HG02642 (cell line): ENCODE measurements around the gene PRKACB.
A peak's percentile ranks its signal among the peaks of the same experiment; 100 is the strongest.

Source experiments
- ATAC-seq: cut with Tn5 transposase; IDR thresholded peaks from one replicate; pipeline ENCODE4 v1.9.1; 2021; ENCODE audit warnings: mild to moderate bottlenecking; ENCODE audit not compliant: unreplicated experiment, poor library complexity

The PRKACB gene

DNA sequence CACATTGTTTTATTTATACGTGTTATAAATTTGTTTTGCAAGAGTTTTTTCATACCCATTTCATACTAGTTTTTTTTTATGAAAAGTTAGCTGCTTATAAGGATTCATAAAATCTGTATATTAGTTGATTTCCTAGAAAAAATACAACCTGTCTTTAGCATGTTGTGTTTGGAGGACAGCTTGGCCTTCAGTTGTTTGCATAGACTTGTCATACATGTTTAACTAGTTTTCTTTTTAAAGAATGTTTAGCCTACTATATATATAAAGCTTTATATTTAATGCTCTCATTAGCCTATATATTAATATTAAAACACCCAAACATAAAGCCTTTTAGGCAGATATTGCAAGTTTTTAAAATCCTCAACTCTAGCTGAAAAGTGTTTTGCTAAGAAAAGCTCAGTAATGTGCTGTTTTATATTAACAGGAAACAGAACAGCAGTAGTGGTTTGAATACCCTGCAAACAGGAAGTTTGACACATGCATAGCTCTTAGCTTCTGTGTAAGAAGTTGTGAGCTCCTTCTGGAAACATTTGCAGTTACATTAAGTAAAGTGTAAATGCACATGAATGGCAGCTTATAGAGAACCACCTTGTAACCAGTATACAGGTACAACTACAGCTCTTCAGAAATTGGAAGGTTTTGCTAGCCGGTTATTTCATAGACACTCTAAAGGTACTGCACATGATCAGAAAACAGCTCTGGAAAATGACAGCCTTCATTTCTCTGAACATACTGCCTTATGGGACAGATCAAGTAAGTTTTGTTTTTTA is at the start of gene PRKACB:
Gene PRKACB, plus strand, starts transcription at position 476 of the 770 bp plus-strand sequence. Its CDS starts 91 bp downstream, at position 567.
- peak; percentile 94 for ATAC-seq

DNA sequence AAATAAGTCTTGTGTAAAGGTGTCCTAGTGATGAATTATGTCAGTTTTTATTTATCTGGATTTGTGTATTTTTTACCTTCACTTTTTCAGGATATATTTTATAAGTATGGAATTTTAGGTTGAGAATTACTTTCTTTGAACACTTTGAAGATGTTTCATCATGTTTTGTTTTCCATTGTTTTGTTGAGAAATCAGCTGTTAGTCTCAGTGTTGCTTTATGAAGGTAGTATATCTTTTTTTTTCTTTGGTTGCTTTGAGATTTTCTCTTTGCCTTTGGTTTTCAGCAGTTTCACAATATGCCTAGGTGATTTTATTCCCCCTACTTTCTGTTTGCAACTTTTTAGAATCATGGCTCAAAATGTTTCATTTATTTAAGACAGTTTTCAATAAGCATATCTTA is 48.8 kb upstream of the PRKACB start:
- ATAC-seq = no peak

DNA sequence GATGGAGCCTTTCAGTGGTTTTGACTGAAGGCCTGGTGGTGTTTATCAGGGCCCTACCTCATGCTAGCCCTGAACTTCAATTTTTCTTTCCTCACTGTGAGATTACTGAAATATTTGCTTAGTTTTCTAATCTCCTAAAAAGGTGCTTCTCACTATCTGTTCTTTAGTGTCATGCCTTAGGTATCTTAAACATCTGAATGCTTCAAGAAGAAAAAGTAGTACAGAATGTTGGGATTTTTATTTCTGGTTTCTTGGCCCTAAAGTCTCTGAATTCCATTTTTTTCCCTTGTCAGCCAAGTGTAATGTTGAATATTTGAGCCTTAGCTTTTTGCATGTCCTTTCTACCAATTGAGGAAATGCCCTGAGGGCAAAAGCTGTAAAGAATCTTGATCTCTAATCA is 47.9 kb upstream of the PRKACB start:
- ATAC-seq = no peak

DNA sequence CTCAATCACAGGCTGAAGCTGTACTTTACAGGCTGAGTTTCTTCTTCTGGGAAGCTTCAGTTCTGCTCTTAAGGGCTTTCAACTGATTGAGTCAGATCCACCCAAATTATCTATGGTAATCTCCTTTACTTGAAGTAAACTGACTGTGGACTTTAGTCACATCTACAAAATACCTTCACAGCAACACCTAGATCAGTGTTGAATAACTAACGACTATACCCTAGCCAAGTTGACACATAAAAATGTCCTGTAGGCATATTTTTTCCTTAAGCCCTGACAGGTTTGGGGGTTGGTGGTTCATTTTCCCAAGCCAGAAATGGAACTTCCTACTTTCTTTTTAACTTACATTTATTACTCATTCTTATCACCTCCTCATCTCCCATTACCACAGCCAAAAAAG is 42.9 kb upstream of the PRKACB start:
- no peak for ATAC-seq

DNA sequence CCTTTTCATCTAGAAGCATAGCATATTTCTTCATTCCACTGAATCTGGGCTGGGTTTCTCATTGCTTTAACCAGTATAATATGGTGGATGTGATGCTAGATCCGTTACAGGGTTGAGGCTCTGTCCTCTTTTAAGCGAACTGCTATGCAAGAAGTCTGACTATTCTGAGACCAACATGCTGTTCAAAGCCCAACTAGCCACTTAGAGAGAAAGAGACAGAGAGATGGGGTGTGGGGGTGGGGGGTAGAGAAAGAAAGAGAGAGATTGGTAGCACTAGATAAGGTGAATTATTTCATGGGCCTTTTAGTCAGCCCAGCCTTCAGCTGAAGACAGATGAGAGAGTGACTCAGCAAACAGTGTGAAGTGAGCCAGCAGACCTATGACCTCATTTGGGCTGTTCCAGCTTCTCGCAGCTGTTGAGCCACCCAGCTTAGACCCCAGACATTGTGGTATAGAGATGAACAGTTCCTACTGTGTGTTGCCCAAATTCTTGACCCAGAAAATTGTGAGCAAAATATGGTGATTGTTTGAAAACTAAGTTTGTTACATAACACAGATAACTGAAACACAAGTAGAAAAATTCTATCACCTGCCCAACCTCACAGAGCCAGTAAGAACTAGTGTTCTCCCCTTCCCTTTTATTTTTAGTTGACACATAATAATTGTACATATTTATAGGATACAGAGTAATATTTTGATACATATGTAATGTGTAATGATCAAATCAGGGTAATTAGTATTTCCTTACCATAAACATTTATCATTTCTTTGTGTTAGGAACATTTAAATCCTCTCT is 40.7 kb upstream of the PRKACB start:
- peak; percentile 82 for ATAC-seq

DNA sequence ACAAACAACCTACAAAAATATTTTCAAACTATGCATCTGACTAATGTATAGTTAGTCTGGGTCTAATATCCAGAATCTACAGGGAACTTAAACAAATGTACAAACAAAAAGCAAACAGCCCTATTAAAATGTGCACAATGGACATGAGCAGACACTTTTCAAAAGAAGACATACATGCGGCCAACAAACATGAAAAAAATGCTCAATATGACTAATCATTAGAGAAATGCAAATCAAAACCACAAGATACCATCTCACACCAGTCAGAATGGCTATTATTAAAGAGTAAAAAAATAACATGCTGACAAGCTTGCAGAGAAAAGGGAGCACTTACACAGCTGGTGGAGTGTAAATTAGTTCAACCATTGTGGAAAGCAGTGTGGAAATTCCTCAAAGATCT is 36.5 kb upstream of the PRKACB start:
- peak; percentile 73 for ATAC-seq

DNA sequence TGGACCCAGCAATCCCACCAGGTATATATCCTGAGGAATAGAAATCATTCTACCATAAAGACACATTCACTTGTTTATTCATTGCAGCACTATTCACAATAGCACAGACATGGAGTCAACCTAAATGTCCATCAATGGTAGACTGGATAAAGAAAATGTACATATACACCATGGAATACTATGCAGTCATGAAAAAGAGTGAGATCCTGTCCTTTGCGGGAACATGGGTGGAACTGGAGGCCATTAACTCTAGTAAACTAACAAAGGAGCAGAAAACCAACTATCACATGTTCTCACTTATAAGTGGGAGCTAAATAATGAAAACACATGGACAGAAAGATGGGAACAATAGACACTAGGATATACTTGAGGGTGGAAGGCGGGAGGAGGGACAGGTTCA is 36.1 kb upstream of the PRKACB start:
- no peak for ATAC-seq

DNA sequence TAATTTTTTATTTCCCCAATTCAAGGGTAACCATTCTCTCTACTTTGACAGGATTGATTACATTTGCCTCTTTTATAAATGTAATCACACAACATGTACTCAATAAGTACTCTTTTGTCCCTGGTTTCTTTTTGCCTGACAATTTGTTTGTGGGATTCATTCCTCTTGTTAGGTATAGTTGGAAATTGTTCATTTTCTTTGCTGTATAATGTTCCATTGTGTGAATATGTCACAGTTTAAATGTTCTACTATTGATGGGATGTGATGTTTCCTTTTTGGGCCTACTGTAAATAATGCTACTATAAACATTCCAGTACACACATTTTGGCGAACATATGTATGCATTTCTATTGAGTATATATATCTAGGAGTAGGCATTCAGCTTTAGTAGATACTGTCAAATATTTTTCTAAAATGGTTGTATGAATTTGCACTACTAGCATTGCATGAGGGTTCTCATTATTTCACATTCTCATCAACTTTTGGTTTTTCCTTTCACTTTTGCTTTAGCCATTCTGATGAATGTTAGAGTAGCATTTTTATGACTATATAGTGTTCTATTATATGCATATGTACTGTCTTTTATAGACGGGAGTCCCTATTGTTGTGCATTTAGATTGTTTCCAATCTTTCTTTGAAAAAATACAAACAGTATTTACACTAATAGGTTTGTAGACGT is 35.0 kb upstream of the PRKACB start:
- ATAC-seq = no peak

DNA sequence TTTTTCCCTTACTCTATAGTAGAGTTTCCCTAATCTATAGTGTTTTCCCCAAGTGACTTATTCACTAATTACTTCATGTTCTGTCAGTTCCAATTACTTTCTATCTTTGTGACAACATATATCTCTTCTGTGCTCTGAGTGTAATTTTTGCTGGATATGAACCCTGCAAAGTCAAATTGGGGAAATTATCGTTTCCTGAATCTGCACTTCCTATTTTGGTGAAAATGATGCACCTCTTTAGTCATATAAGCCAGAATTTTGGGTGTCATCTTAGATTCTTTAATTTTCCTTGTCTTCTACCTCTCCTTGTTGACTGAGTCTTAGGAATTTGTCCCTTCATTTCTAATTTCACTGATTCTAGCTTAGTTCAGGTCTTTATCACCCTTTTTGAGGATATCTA is 33.4 kb upstream of the PRKACB start:
- ATAC-seq = no peak

DNA sequence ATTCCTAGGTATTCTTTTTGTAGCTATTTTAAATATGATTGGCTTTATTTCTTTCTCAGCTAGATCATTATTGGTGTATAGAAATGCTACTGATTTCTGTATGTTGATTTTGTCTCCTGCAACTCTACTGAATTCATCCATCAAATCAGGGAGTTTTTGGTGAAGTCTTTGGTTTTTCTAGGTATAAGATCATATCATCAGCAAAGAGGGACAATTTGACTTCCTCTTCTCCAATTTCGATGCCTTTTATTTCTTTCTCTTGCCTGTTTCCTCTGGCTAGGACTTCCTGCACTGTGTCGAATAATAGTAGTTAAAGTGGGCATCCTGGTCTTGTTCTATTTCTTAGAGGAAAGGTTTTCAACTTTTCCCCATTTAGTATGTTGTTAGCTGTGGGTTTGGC is 27.5 kb upstream of the PRKACB start:
- no peak for ATAC-seq

DNA sequence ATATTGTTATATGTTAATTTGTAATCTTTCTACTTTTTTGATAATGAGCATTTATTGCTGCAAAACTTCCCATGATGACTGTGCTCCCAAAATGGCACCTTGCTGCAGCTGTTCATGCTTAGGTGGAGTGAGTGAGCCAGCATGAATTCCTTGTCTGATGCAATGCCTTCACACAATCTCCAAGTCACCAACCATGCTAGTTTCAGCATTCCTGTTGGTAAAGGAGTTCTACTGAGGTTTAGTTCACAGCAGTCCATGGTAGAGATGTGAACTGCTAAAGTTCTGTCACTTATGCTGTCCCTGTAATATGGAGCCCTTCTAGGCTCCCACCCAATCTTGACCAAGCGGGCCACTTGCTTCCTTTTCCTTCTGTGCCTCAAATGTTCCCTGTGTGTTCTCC is 26.2 kb upstream of the PRKACB start:
- no peak for ATAC-seq

DNA sequence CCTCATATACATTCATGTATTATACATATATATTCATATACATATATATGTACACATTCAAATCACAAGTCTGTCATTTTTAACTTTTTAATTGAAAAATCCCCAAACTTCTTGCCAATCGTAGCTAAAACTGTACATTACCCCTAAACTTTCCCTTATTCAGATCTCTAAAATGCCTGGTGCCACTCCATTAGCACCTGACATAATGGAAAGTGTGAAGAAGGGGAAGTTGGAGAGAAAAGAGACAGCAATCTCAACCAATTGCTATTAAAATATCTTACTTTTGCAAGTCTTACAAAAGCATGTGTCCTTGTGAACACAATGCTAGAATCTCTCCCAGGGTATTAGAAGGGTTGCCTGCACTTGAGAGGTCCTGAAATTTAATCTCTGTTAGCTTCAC is 22.7 kb upstream of the PRKACB start:
- ATAC-seq = no peak

DNA sequence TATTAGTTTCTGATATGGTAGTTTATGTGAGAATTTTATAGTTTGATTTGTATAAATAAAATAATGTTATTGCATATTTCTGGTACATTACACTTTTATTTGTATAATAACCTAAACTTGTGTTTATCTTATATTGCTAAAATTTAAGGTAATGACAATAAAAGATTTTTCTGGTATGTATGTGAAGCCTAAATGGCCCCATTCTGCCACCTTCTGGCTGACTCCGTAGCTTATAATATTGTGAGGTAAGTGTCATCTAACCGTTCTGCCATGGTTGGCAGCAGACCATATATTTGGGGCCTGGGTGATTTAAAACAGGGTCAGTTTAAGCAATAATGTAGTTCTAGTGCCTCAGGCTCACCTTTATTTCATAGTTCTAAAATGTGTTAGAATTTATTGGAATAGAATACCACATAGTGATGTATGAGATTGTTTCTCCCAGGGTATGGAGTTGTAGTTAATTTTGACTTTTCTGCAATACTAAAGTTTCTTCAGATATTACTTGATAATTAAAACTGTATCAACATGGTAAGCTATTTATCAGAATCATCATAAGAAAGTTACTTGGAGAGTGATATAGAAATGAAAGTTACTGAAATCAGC is 21.2 kb upstream of the PRKACB start:
- peak; percentile 74 for ATAC-seq

DNA sequence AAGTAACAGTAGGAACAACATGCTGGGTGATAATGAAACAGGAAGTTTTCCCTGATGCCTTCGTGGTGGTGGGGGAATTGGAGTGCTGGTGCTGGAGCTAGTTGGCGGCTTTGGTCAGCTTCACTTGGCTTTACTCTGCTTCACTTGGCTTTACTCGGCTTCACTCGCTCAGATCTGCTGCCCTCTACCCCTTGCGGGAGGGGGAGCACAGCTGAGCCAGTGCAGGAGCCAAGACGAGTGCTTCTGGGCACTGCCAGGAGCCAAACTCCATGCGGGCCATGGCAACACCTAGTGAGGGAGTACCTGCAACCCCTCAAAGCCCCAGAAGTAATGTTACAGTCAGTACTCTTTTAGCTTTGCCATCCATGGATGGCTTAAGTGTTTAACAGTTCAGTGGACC is 10.6 kb upstream of the PRKACB start:
- no peak for ATAC-seq

DNA sequence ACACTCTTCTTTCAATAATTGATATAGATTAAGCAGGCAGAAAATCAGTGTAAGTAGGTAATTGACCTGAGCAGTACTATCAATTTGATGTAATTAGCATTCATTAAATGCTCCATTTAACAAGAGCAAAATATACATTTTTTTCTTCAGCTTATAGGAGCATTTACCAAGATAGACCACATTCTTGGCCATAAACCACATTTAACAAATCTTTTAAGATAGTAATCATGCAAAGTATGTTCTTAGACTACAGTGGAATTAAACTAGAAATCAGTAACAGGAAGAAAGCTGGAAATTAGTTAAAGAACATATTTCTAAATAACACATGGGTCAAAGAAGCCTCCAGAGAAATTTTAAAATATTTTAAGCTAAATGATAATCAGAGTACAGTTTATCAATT is 8.7 kb upstream of the PRKACB start:
- no peak for ATAC-seq

DNA sequence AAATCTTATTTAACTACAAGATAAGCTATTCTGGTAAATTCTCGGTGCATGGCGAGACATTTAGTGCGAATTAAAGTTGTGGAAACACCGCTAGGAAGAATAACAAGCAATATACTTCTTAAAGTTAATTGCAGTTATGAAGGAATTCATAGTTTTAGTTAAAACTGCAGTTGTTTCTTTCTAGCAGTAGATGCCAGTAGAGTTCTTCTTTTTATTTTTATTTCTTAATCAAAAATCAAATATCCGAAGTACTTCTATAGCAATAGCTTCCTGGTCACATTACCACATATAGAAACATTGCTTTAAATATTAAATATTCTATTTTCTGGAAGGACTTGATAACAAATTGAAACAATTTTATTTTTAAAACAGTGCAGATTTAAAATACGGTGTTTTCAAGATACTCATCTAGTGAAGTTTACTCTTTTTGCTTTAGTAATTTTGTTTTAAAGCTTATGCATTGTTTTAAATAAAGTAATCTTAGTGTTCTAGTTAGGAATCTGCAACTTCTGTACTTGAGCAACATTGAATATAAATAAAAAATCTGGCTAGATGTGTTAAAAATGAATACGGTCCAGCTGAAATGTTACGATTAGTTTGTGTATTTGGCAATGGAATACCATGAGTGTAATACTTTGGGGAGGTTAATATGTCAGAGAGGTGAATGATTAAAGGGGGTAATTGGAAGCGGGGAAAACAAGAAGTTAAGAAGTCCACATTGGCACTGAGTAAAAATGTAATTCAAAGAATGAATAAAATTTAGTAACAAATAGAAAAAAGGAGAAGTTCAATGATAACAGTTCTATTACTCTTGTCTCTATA is 2.7 kb upstream of the PRKACB start:
- no peak for ATAC-seq

DNA sequence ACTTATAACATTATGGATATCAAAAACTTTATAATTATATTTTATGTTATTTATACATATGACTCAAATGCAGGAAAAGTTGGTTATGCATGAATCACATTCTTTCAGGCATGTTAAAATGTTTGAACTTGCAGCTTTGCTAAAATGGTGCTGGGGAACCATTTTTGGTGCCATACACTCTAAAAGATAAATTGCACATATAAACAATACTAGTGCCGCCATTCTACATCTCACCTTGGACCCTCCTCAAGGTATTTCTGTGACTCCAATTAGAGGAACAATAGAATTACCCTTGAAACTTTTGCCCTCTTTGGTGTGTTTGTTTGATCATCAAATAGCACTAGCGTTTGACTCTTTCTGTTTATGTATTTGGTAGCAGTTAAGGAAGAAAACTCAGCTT is 997 bp downstream of the PRKACB start:
- ATAC-seq = no peak

DNA sequence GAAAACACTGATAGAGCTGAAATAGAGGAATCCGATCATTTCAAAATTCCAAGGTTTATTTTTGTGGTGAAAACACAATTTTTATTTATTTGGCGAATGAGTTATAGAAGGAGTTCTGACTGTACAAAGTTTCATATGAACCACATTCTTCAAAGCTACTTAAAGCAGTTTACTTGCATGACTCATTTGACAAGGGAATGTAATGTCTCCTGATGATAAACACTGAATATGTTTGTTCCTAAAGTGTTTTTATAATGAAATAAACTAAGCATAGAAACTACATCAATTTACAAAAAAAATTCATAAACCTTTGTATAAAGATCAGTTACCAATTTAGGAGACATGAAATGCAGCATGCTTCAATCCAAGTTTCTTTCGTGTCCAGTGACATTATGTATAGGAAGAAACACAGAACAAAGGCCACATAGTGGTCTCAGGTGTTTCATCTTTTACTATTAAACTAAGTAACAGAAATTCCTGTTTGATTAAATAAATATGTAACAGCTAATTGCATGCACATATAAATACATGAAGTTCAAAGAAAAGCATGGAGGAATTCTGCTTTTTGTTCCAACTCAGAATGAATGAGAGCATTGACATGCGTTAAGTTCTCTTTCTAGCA is 2.5 kb downstream of the PRKACB start:
- ATAC-seq = no peak

DNA sequence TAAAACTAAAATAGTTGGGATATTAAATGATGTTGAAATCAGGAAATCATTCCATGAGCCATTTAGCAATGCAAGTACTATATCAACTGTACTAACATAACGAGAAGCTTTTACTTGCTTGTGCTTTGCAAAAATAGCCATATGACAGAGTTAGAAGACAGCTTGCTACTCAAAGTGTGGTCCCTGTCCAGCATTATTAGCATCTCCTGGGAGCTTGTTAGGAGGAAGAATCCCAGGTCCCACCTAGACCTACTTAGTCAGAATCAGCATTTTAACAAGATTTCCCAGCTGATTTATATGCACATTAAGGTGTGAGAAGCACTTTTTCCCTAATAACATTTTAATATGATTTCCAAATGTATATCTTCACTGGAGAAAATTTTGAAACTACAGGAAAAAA is 4.7 kb downstream of the PRKACB start:
- ATAC-seq = no peak

DNA sequence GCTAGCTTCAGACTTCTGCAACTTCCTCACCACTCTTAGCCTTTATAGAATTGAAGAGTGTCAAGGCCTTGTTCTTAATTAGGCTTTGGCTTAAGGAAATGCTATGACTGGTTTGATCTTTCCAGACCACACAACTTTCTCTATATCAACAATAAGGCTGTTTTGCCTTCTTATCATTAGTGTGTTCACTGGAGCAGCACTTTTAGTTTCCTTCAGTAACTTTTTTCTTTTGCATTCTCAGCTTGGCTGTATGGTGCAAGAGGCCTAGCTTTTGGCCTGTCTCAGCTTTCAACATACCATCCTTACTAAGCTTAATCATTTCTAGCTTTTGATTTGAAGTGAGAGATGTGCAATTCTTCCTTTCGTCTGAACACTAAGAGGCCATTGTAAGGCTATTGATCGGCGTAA is 8.6 kb downstream of the PRKACB start:
- peak; percentile 88 for ATAC-seq
